SIG-M5 treated with dmso at 0.1 percent for 504 hours (cell line): ENCODE data around the gene RAB40C.

ENCODE experiments used
- DNase-seq: peaks from one replicate; lab custom pipeline; 2025; ENCODE audit not compliant: unreplicated experiment; lab: John Stamatoyannopoulos, UW

The RAB40C gene

DNA sequence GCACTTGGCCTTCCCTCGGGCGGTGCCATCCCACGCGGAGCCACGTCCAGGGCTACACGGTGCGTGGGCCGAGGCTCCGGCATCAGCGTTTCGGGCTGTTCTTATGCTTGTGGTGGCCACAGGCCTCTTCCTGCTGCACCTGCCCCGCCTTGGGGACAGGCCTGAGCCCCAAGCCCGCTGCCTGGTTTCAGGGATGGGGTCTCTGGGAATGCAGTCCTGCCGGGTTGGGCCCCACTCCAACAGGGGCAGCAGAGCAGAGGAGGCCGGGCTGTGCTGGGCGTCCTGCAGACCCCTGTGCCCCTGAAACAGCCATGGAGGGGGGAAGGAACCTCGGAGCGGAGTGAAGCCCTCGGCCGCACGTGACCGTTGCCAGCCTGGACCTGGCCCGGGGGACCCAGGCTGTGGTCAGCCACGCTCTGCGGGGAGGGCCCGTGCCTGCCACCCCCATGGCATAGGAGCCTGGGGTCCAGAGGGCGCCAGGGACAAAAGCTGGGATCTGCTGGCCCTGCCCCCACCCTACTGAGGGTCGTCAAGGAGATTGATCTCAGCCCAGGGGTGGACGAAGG is 40.5 kb downstream of the RAB40C start:
- no peak for DNase-seq

DNA sequence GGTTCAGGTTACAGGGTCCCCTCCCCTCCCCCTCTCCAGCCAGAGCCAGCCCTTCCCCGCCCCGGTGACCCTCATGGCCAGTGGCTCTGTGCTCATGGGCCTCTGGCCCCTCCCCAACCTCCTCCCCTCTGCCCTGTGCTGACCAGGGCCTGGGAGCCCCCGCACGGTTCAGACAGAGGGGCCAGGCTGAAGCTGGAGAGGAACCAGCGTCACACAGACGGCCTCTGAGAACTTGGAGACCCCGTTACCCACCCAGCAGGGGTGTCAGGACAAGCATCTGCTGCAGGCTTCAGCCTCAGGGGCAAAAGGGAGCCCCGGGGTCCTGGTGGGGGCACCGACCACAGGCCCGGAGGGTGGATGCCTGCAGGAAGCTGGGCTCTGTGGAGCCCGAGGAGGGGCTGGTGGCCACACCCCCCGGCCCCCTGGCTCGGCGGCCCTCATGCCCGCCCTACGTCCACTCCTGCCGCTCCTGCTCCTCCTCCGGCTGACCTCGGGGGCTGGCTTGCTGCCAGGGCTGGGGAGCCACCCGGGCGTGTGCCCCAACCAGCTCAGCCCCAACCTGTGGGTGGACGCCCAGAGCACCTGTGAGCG is 41.0 kb downstream of the RAB40C start, which contains the start of gene WFIKKN1:
TSS of gene WFIKKN1 (plus strand) at position 171 of the 591 bp plus-strand sequence. CDS start at position 440, 269 bp downstream.
- DNase-seq, result no peak

DNA sequence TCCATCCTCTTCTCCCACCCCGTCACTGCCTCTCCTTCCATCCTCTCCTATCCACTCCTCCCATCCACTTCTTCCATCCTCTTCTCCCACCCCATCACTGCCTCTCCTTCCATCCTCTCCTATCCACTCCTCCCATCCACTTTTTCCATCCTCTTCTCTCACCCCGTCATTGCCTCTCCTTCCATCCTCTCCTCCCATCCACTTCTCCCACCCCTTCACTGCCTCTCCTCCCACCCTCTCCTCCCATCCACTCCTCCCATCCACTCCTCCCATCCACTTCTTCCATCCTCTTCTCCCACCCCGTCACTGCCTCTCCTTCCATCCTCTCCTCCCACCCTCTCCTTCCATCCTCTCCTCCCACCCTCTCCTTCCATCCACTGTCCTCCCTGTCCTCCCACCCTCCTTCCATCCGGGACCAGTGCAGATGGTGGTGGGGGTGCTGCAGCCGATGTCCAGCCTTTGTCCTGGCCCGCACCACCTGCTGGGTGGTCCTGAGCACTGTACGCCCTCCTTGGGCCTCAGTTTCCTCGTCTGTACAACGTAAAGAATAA is 42.0 kb downstream of the RAB40C start:
- no peak for DNase-seq

DNA sequence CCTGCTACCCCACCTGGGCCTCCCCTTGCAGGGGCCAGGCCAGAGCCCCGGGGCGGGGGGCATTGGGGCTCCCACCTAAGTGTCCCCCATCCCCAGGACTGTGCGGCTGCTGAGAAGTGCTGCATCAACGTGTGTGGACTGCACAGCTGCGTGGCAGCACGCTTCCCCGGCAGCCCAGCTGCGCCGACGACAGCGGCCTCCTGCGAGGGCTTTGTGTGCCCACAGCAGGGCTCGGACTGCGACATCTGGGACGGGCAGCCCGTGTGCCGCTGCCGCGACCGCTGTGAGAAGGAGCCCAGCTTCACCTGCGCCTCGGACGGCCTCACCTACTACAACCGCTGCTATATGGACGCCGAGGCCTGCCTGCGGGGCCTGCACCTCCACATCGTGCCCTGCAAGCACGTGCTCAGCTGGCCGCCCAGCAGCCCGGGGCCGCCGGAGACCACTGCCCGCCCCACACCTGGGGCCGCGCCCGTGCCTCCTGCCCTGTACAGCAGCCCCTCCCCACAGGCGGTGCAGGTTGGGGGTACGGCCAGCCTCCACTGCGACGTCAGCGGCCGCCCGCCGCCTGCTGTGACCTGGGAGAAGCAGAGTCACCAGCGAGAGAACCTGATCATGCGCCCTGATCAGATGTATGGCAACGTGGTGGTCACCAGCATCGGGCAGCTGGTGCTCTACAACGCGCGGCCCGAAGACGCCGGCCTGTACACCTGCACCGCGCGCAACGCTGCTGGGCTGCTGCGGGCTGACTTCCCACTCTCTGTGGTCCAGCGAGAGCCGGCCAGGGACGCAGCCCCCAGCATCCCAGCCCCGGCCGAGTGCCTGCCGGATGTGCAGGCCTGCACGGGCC is 42.8 kb downstream of the RAB40C start:
- no peak for DNase-seq

DNA sequence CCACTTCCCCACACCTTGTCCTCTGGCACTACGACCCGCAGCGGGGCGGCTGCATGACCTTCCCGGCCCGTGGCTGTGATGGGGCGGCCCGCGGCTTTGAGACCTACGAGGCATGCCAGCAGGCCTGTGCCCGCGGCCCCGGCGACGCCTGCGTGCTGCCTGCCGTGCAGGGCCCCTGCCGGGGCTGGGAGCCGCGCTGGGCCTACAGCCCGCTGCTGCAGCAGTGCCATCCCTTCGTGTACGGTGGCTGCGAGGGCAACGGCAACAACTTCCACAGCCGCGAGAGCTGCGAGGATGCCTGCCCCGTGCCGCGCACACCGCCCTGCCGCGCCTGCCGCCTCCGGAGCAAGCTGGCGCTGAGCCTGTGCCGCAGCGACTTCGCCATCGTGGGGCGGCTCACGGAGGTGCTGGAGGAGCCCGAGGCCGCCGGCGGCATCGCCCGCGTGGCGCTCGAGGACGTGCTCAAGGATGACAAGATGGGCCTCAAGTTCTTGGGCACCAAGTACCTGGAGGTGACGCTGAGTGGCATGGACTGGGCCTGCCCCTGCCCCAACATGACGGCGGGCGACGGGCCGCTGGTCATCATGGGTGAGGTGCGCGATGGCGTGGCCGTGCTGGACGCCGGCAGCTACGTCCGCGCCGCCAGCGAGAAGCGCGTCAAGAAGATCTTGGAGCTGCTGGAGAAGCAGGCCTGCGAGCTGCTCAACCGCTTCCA is 43.6 kb downstream of the RAB40C start:
- no peak for DNase-seq

DNA sequence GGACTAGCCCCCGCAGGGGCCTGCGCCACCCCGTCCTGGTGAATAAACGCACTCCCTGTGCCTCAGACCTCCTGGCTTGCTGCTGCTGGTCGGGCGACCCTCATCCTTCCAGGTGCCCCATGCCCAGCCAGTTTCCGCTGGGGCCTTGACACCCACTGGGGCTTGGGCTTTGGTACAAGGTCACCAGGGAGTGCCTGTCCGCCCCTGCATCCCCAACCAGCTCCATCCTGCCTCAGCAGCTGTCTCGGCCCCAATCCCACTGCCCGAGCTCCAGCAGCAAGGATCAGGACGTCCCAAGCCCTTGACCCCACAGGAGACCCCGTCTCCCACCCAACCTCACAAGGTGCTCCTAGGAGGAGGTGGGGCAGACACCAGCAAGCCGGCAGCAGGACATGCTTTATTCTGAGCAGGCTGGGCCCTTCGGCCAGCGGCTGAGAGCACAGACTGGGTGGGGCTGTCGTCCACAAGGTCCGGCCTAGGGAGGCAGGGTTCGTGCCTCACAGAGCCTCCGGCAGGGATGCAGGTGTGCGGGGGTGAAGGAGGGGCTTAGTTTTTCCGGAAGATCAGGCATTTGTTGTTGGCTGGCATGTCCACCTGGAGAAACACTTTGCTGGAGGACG is 44.3 kb downstream of the RAB40C start:
- no peak for DNase-seq

DNA sequence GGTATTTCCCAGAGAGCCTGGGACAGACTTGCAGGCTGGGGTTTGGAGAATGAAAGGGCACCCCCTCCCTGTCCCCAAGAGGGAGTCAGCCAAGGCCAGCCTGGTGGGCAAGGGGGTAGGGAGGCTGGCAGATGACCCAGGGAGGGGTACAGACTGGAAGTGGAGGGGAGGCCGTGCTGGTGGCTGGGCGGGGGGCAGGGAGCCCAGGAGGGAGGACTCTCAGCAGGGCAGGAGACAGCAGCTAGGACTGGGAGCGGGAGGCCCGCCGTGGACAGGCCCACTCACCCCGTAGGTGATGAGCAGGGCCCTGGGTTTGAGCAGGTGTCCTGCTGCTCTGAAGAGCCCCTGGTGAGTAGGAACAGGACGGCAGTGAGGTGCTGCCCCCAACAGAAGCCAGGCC is 45.1 kb downstream of the RAB40C start:
- DNase-seq, result no peak

DNA sequence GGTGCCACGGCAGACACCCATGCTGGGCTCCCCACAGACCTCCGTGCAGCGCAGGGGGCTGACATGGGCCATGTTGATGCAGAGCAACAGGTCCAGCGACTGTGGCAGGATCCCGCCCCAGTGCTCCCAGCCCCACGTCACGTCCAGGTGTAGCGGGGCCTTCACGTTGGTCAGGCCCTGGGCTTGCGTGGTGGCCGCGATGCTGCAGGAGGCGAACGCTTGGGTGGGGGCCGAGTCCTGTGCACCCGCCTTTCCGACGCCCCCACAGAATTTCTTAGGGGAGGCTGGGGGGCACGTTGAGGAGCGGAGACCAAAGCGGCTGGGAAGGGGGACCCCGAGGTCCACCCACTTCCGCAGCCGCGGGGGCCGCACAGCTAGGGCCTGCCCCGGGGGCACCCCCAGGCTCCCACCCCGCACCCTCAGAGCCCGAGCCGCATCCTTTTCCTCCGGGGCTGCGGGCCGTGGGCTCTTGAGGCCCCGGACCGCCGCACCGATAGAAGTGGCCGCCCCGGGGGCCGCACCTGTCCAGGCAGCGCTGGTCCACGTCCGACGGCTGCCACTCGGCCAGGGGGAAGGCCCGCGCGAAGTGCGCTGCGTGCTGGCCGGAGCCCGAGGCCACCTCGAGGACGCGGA is 45.8 kb downstream of the RAB40C start:
- DNase-seq, result no peak

DNA sequence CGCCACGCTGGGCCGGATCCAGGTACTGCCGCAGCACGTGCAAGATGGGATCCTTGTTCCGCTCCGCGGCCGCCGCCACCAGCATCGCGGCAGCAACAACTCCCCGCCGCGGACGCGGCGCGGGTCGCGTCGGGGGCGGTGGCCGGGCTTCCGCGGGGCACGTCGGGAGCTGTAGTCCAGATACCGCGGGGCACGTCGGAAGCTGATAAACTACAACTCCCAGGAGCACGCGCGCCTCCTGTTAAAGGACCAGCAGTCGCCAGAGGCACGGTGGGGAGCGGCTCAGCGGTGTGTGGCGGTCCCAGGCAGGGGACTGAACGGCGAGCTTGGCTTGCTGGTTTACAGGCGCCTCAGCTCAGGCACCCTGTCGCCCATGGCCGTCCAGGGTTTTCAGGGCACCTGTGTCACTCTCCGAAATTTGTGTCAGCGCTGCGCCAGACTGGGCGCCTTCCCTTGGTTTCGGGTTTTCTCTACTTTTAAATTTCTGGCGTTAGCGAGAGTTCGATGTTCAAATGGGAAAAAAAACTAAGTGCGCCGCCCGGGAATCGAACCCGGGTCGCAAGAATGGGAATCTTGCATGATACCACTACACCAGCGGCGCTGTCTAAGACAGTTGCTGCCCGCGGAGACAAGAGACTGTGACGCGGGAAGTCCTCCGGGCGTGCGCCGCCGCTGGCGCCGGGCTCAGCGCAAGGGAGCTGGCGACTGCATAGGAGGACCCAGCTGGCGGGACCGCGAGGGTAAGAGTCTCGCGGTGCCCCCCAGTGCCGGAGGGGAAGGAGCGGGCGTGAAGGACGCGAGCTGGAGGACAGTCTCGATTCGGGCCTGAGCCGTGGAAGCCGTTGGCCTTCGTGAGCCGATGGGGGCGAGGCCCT is 46.6 kb downstream of the RAB40C start, which contains the start of gene METTL26:
TSS of gene METTL26 (minus strand) at position 100 of the 875 bp plus-strand sequence. CDS start at position 85, 15 bp downstream.
- peak; percentile 94 for DNase-seq

DNA sequence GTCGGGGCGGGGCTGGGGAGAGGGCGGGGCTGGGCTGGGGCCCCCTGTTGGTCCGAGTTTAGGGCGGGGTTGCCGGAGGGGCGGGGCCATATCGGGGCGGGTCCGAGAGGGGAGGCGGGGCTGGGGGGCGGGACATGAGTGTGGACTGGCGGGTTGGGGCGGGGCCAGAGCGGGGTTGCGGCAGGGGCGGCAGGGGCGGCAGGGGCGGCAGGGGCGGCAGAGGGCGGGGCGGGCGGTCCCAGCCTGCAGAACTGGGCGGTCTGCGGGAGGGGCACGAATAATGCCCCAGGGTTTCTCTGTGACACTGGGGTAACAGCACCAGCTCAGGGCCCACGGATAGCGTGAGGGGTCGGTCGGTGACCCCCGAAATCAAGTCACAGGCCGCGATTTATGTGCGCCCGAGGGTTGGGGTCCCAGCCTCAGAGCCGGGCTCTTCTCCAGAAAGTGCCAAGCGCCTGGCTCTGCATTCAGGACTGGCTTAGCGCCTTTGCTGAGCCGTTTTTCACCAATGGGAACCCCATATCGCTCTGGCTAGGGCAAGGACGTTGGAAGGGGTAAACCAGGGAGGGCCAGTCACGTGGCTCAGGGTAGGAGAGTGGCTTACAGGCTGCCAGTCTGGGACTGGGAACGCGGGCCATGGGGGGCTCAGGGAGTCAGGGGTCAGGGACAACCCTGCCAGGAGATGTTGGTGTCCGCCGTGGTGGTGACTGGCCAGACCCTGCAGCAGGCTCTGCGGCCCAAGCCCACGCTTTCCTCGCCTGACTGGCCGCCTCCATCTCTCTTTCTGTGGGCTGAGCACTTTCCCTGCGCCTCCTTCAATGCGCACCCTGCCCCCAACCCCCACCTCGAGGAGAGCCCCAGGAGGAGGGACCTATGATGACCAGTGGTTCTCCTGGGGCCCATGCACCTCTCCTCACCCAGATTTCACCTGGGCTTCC is 47.5 kb downstream of the RAB40C start:
- peak; percentile 80 for DNase-seq

DNA sequence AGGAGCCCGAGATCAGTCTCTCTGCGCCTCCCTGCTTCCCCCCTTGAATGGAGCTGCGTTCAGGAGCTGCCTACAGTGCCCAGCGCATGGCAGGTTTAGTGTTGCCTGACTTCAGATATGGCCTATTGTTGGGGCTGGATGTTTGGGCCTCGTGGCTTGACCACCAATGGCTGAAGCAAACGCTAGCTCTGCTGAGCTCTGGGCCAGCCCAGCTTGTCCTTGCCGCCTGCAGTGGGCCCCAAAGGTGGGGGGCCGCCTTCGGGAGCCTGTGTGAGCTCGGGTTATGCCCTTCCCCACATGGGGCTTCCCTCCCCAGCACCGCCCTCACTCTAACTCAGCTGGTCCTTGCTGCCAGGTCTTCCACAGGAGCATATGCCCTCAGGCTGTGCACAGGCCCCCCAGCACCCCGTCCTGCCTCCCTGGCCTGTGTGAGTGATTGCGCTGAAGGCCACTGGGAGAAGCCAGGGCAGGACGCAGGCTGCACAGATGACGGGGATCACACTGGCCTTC is 48.2 kb downstream of the RAB40C start:
- DNase-seq, result no peak

DNA sequence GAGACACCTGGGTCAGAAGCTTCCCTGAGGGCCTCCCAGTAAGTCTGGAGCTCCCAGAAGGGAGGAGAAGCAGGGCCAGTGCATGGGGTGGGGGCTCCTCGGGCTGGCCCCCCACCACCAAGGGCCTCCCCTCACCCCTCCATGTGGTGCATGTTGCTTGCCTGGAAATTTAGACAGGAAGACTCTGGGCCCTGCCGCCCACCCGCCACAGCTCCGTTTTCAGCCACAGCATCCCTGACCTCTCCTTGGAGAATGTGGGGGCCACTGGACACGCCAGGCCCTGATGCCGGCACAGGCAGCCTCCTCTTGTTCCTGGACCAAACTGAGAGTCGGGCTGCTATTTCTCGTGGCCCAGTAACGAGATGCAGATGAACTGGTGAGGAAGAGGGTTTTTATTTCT is 49.0 kb downstream of the RAB40C start:
- no peak for DNase-seq

DNA sequence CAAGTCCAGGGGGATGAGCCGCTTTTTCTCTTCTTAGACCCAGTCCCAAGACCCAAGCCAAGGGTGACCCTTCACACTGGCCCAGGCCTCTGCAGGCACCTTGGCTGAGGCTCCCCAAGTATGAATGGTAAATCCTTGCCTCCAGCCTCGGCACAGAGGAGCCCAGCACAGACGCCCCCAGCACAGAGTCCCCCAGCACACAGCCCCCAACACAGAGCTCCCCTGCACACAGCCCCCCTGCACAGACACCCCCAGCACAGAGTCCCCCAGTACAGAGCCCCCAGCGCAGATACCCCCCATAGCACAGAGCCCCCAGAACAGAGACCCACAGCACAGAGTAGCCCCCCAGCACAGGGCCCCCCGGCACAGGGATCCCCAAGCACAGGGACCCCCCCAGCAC is 50.7 kb downstream of the RAB40C start:
- DNase-seq, result no peak

DNA sequence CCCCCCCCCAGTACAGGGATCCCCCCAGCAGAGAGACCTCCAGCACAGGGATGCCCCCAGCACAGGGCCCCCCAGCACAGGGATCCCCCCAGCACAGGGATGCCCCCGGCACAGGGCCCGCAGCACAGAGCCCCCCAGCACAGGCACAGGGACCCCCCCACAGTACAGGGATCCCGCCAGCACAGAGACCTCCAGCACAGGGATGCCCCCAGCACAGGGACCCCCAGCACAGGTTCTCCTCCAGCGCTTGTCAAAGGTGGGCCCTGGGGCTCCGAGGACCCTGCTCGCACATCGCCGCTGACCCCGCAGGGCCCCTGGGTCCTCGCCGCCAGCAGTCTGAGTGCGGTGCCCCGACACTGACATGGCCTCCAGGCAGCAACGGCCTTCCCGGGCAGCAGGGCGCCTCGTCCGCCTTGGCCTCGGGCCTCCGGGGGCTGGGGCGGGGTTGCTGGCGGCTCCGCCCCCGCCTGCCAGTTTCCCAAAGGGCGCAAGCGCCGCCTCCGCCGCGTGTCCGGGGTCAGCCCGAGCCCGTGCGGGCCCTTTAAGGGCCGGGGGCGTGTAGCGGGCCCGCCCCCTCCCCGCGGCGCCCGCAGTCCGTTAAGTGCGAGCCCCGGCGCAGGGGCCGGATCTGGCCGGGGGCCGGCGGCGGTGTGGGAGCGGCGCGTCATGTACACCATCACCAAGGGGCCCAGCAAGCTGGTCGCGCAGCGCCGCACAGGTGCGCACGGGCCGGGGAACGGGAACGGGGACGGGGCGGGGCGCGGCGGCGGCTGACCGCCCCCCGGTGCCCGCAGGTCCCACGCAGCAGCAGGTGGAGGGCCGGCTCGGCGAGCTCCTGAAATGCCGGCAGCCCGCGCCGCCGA is 51.7 kb downstream of the RAB40C start, which contains the start of gene MCRIP2:
TSS of gene MCRIP2 (plus strand) at position 503 of the 863 bp plus-strand sequence. CDS start at position 667, 164 bp downstream.
- peak; percentile 62 for DNase-seq

DNA sequence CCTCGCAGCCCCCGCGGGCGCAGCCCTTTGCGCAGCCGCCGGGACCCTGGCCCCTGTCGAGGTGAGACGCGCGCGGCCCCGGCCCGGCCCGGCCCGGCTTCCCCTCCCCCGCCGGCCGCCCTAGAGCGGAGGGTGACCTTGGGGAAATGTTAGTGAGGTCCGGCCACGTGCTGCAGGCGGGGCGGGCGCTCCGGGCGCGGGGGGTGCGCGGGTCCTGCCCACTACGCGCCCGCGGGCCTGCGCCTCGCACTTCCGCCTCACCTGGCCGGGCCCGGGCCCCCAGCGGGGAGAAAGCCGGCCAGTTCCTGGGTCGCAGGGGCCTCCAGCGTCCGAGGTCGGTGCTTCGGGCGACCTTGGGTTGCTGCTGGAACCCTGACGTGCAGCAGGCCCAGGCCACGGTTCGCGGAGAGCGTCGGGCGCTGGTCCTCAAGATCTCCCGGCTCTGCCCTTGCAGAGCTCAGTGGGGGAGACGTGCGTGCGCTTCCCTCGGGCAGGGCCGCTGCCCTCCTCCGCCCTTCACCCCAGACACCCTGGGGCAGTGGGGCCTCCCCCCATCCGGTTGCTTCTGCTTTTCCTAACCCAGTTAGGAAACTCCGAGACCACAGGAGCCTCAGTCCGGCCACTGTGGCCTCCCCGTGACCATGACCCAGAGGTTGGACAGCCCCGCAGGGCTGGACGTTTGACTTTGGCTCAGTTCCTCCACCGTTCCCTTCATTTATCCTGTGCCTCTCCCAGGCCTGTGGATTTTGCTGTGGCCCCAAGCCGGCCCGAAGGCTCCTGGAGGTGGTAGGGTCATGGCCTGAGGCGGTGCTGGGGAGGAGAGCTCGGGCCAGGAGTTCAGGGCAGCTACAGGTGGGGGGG is 52.6 kb downstream of the RAB40C start:
- peak; percentile 58 for DNase-seq

DNA sequence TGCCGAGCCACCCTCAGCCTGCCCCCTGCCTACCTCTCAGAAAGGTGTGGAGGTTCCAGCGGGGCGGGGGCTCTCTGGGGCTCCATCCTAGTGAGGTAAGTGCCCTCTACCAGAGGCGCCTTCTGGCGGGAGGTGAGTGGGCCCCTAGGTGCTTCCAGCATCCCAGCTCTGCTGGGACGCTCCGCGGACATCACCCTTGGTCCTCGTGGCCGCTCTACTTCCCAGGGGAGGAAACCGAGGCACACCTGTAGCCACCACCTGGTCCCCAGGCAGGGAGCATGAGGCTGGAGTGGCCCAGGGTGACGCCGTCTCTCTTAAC is 53.1 kb downstream of the RAB40C start:
- no peak for DNase-seq
